HCT116 (cell line): ENCODE measurements around the gene SEC24D.

Source experiments
- EZH2 ChIP-seq: fragments of 200-600 bp; sonication (generic); IDR thresholded peaks from 2 replicates; pipeline ENCODE4 v1.6.1; 2017; ENCODE audit warnings: antibody characterized with exemption, mixed run types
- POLR2A ChIP-seq: IDR thresholded peaks from 2 replicates; pipeline ENCODE4 v1.7.0; 2011; ENCODE audit warnings: borderline replicate concordance; ENCODE audit not compliant: insufficient read depth, insufficient read length; ENCODE audit errors: extremely low read depth
- ZNF274 ChIP-seq: fragments of 200-500 bp; sonication (Bioruptor generic); IDR thresholded peaks from 2 replicates; pipeline ENCODE4 v1.6.1; 2014; ENCODE audit warnings: mild to moderate bottlenecking, low read depth, low read length, inconsistent platforms
- TF ChIP-seq, protein P1 (sequence below), 3 experiments: fragments of 200-600 bp in 1 of 3; sonication (generic) in 1 of 3; IDR thresholded peaks in 2 of 3; conservative IDR thresholded peaks in 1 of 3; 2 replicates each; pipeline ENCODE4 v1.5.1; 2012 to 2017; ENCODE audit warnings: low read depth in 2 of 3, low read length in 2 of 3, antibody characterized with exemption in 1 of 3, borderline replicate concordance in 1 of 3, control low read depth in 1 of 3, mild to moderate bottlenecking in 1 of 3, mixed read lengths in 1 of 3, mixed run types in 1 of 3, moderate library complexity in 1 of 3; ENCODE audit not compliant: insufficient read depth in 1 of 3

DNA sequence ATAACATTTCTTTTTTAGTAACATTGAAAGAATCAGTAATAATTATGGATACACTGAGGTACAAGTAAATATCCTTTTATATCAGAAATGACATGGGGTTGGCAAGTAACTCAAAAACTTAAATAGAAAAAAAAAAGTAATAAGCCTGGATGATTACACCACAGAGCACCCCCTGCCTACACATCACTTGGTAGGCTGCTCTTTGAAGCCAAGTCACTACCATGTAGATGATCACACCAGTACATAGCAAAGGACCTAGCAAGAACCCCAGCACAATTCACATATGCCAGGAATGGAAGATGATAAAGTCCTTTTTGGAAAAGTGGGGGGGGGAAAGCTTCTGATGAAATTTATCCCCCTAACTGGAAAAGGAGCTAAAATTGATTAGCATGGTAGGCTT lies 93.9 kb downstream of the SEC24D start:
- no peak for TF ChIP-seq ZNF274
- TF ChIP-seq, protein P1, sequence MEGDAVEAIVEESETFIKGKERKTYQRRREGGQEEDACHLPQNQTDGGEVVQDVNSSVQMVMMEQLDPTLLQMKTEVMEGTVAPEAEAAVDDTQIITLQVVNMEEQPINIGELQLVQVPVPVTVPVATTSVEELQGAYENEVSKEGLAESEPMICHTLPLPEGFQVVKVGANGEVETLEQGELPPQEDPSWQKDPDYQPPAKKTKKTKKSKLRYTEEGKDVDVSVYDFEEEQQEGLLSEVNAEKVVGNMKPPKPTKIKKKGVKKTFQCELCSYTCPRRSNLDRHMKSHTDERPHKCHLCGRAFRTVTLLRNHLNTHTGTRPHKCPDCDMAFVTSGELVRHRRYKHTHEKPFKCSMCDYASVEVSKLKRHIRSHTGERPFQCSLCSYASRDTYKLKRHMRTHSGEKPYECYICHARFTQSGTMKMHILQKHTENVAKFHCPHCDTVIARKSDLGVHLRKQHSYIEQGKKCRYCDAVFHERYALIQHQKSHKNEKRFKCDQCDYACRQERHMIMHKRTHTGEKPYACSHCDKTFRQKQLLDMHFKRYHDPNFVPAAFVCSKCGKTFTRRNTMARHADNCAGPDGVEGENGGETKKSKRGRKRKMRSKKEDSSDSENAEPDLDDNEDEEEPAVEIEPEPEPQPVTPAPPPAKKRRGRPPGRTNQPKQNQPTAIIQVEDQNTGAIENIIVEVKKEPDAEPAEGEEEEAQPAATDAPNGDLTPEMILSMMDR (IDR thresholded peaks at IDR 0.05 in 2 of 3, conservative IDR thresholded peaks at IDR 0.05 in 1 of 3; ENCODE audit: borderline replicate concordance in 1 of 3, insufficient read depth in 1 of 3, low read depth in 2 of 3, low read length in 2 of 3), result no peak
- no peak for TF ChIP-seq POLR2A
- no peak for TF ChIP-seq EZH2
